Stomach (tissue), 4 donors: Measurements from ENCODE around the gene NKAIN4.

ENCODE experiments used
- POLR2AphosphoS5 ChIP-seq, 3 donors: sonication (generic); formaldehyde crosslinking; IDR thresholded peaks; one replicate each; pipeline ENCODE4 v1.6.1; 2016; ENCODE audit warnings: antibody characterized with exemption in 3 of 3
- TF ChIP-seq, protein P1 (sequence below), 7 experiments: fragments of 450-650 bp in 4 of 7; fragments of 200-600 bp in 3 of 7; sonication (generic) in 3 of 7; IDR thresholded peaks; one replicate each; pipeline ENCODE4 v1.5.1; 2016 to 2019; ENCODE audit warnings: antibody characterized with exemption in 7 of 7, control low read depth in 2 of 7, mild to moderate bottlenecking in 1 of 7

GRCh38 chr20:63208346-63208909 is 45.8 kb downstream of the NKAIN4 start:
- TF ChIP-seq, protein P1, sequence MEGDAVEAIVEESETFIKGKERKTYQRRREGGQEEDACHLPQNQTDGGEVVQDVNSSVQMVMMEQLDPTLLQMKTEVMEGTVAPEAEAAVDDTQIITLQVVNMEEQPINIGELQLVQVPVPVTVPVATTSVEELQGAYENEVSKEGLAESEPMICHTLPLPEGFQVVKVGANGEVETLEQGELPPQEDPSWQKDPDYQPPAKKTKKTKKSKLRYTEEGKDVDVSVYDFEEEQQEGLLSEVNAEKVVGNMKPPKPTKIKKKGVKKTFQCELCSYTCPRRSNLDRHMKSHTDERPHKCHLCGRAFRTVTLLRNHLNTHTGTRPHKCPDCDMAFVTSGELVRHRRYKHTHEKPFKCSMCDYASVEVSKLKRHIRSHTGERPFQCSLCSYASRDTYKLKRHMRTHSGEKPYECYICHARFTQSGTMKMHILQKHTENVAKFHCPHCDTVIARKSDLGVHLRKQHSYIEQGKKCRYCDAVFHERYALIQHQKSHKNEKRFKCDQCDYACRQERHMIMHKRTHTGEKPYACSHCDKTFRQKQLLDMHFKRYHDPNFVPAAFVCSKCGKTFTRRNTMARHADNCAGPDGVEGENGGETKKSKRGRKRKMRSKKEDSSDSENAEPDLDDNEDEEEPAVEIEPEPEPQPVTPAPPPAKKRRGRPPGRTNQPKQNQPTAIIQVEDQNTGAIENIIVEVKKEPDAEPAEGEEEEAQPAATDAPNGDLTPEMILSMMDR (IDR thresholded peaks at IDR 0.05), result no peak
- TF ChIP-seq POLR2AphosphoS5 (IDR thresholded peaks at IDR 0.05), result no peak
